AG08396 (cell line): Measurements from ENCODE around the gene MTAP.

ENCODE experiments used
- DNase-seq: peaks from one replicate; pipeline ENCODE4 v3.0.0; 2012; ENCODE audit warnings: low spot score, mixed read lengths

The MTAP gene

GRCh38 chr9:21853414-21853813, 51.0 kb downstream of the MTAP start:
- DNase-seq = no peak

- no peak for DNase-seq
Measured at GRCh38 chr9:21854119-21854518, 51.7 kb downstream of the MTAP start.

DNA sequence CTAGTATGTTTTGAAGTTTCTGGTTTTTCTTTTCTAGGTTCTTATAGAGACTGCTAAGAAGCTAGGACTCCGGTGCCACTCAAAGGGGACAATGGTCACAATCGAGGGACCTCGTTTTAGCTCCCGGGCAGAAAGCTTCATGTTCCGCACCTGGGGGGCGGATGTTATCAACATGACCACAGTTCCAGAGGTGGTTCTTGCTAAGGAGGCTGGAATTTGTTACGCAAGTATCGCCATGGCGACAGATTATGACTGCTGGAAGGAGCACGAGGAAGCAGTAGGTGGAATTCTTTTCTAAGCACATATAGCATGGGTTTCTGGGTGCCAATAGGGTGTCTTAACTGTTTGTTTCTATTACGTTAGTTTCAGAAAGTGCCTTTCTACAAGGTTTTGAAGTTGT, 52.2 kb downstream of the MTAP start:
- no peak for DNase-seq

GRCh38 chr9:21856301-21857094, 54.1 kb downstream of the MTAP start:
- DNase-seq = peak; percentile 21

- no peak for DNase-seq
Measured at GRCh38 chr9:21862871-21863270, 60.4 kb downstream of the MTAP start.

GRCh38 chr9:21864505-21864904, 62.1 kb downstream of the MTAP start:
- DNase-seq = no peak

GRCh38 chr9:21866302-21866701, 63.9 kb downstream of the MTAP start:
- no peak for DNase-seq

DNA sequence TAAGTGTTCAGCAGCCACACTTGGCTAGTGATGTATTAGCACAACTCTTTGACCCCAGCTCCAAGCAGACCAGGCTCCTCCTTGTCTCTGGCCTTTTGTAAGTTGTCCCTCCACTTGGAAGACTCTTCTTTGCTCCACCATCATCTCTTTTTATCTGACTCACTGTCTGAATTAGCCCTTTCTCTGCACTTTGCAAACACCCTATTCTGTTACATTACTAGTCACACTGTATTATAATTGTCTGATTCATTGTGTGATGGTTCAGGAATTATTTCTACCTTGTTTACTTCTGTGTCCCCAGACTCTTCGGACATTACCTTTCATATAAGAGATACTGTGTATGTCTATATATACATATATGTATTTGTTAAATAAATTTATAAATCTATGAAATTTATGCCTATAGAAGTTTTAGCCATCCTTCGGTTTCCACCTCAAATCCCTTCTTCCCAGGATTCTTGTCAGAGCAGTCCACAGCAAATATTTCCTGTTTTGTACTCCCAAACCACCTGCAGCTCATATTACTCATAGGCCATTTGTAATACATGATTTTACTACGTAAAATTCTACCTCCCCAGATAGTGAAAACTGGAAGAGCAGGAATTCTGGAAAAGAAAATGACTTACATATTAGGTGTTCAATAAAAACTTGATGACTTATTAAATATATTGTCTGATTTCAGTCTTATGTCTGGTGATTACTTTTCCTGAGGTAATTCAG, 69.0 kb downstream of the MTAP start:
- DNase-seq = no peak

DNA sequence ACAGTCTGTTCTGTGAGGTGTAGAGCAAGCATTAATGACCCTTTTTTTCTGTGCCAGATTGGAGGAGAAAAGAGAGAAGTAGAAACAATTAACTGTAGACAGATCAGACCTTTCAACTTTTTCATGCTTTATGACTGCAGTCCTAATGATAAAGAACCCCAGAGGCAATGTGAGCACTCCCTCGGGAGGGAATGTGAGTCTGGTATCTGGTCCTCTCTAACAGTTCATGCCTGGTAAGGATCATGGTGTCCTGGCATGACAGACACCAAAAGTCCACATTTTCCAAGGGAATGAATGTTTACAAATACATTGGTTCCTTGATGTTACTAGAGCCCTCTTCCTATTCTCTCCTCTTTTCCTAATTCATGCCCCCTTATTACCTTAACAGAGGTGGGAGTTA, 70.3 kb downstream of the MTAP start:
- no peak for DNase-seq

DNA sequence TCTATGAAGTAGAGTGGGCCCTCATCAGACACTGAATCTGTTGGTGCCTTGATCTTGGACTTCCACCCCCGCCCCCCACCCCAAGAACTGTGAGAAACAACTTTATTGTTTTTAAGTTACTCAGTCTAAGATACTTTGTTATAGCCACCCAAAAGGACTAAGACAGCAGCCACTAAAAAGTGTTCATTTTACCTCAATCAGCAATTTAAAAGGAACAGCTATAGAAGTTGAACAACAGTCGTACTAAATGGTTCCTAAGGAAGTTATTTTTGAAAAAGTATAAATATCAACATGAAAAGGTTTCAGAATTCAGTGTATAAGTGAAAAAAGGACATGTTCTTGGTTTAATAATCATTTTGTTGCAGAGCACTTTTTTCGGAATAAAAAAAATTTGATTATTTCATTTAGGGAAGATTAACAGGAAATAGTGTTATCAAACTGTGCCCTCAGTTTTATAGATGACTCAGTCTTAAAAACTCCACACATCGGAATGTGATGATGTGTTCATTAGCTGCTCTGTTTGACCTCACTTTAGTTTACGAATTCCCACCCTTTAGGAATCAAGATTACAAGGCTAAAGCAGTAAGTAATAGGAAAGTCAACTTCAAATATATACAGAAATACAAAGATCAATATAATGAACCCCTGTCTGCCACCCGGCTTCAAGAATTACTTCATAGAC, 71.2 kb downstream of the MTAP start:
- DNase-seq = peak; percentile 14

DNA sequence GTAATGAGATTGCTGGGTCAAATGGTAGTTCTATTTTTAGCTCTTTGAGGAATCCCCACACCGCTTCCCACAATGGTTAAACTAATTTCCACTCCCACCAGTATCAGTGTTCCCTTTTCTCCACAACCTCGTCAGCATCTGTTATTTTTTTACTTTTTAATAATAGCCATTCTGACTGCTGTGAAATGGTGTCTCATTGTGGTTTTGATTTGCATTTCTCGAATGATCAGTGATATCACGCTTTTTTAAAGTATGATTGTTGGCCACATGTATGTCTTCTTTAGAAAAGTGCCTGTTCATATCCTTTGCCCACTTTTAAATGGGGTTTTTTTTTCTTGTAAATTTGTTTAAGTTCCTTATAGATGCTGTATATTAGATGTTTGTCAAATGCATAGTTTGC, 73.5 kb downstream of the MTAP start:
- DNase-seq = no peak

DNA sequence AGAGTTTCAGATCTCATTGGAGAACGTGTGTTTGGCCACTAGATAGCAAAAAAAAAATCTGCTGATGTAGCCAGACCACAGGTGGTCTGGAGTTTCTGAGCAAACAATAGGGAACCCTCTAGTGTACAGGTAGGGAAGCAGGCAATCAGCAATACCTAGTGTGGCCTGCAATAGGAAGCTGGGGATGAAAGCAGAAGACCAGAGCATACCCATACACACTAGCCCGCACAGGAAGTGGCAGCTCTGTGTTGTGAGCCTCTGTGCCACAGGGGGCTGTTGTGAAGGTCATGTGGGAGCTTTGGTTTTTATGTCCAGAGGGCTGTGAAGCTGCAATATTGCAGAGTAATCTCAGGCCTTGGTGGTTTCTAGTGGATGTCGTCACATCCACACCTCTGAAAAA, 81.2 kb downstream of the MTAP start:
- DNase-seq = no peak

- no peak for DNase-seq
Measured at GRCh38 chr9:21889673-21890072, 87.2 kb downstream of the MTAP start.

DNA sequence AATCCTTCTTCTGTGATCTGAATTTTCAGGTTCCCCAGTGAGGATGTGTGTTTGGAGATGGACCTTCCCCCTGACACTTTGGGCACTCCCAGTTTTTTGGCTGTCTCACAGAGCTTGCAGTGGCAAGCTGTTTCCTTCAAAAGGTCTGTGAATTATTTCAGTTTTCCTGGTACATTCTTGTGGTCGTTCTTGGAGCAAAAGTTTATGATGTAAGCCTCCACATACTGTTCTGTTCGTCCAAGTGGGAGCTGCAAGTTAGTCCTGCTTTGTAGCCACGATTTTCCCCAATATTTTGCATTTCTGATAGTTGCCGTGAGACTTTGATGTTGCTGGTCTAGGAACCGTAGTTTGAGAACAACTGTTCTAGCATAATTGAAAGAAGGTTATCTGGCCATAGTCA, 88.3 kb downstream of the MTAP start:
- DNase-seq = no peak

GRCh38 chr9:21901546-21901945, 99.1 kb downstream of the MTAP start:
- DNase-seq = no peak

DNA sequence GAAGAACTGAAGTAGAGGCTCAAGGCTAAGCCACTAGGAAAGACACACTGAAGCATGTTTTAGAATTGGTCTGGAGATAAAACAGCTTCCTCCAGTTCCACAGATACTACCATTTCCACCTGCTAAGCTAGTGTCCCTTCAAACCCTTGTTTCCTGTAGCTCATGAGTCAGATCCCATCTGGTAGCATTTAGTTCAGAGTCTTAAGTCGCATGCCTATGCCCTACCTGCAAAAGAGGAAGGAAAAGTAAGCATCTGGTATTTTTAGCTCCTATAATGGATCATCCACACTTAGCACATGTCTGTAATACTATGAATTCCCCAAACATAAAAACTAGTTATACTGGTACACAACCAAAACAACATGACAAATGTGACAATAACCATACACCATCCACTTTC, 99.7 kb downstream of the MTAP start:
- no peak for DNase-seq

- no peak for DNase-seq
Measured at GRCh38 chr9:21903380-21903965, 101.0 kb downstream of the MTAP start.

DNA sequence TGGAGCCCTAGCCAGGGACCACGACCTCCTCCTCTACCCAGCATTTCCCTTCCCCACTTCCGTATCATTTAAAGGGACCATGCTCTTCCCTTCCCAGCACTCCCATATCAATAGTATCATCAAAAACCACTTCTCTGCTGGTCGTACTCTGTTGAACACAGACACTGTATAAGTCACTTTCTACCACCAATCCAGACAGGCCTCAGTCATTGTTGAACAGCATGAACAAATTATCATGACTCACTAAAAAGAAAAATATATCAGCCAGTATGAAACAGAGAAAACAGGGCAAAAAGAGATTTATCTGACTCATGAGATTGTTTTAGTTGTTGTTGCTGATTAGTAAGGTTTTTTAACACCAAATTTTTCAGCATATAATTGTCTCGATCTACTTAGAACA, 101.9 kb downstream of the MTAP start:
- peak; percentile 21 for DNase-seq

DNA sequence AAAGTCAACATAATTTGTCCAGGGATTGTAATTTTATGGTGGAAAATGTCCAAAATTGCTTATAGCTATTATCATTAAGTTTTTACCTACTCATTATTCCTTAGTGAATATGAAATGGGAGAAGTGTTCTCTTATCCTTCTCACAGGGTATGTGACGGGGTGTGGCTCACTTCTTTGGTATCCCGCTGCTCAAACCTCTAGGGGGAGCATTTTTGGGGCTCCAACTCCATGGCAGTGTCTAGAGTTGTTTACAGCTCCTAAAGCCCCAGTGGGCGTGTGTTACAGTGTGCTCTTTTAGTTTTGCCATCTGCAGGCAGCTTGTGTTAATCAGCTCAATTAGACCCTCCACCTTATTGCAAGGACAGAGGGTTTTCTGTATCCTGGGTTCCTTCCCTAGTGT, 102.3 kb downstream of the MTAP start:
- no peak for DNase-seq

- DNase-seq = no peak
Measured at GRCh38 chr9:21906213-21906612, 103.8 kb downstream of the MTAP start.

- peak; percentile 6 for DNase-seq
Measured at GRCh38 chr9:21906881-21907280, 104.4 kb downstream of the MTAP start.
